GM04503 (cell line): ENCODE data around the gene REV3L.

Experiments used
- DNase-seq: peaks from one replicate; pipeline ENCODE4 v3.0.0-alpha.2; 2012; ENCODE audit warnings: low read depth

The REV3L gene

DNA sequence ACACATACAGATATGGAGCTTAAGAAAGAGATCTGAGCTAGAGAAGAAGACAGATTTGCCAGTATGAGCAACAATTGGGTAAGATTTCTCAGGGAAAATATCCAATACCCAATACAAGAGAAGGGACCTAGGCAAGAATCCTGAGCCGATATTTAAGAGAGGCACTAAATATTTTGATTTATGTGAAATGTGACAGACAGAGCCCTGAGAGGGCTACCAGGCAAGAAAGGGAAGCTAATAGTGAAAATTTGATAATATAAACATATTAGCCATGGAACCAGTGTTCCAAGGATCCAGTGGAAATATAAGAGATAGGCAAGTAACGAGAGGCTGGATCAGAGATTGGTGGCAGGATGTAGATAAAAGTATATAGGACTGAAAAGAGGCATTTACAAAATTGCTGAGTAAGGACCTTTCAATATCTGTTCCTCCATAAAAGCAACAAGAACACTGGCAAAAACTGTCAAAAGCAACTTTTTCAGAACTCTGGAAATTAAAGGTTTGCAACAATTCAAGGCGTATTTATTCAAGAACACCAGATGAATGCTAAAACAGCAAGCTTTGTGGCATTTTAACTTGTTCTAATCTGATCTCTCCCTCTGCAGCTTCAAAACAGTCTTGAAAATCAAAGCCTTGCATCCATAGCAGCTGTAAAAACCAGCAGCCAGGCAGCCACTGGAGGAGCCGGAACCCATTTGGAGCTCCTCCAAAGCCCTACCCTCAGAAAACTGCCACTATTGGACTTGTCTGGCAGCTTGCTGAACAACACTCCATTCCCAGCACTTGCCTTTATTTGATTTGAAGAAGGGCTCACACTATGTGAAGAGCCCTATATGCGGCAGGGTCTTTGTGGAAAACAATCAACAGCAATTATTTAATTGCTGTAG lies 58.8 kb downstream of the REV3L start:
- DNase-seq: no peak

DNA sequence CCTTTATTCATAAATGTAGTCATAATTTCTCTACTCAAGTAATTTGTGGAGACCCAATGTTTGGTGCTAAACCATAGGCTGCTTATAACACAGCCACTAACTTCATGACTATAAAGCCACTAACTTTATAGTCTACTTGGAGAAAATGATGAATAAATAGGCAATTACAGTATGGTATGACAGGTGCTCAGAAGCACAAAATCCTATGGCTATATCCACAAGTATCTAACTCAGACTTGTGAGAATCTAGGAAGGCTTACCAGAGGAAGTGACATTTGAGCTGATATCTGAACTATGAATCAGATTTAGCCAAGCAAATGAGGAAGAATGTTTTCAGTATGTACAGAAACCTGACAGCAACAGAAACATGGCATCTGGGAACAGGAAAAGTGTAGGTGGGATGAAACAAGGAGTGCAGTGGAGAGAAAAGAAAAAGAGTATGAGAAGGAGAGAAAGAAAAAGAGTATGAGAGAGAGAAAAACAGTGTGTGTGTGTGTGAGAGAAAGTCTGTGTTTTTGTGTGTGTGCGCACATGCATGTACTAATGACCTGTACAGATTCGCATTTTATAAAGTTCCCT lies 59.9 kb downstream of the REV3L start:
- no peak for DNase-seq

- no peak for DNase-seq
These were observed 63.9 kb downstream of the REV3L start for GRCh38 chr6:111418971-111419693.

DNA sequence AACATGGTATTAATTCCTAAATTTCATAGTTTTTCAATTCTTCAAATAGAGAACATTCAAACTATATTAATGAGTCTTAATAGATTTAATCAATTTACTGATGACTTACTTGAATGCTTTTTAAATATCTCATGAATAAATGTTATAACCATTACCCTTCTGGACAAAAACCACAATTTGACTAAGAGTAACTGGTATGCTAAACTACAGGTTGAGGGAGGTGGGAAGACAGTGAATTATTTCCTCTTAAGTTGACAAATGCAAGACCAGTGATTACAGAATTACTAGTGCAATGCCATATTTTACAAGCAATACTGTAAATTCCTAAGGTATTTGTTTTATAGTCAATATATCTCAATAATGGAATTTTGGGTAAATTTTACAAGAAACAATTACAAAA lies 65.1 kb downstream of the REV3L start:
- DNase-seq: no peak

GRCh38 chr6:111417181-111417585 lies 65.8 kb downstream of the REV3L start:
- peak; percentile 27 for DNase-seq

DNA sequence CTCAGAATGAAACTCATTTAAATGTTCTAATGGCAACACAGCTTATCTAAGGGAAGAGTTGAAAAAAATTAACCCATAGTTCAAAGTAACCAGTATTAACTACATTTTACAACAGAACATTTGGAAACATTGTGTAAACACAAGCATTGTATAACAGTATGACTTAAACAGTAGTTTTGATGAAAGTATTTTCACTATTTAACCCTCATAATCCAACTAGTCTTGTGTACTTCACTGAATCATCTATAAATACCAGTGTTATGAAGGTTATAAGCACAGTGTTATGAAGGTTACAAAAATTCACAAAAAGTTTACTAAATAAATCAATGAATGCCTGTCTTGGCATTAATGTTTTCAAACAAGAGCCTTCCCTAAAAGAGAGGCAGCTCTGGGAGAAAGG lies 66.5 kb downstream of the REV3L start:
- no peak for DNase-seq

DNA sequence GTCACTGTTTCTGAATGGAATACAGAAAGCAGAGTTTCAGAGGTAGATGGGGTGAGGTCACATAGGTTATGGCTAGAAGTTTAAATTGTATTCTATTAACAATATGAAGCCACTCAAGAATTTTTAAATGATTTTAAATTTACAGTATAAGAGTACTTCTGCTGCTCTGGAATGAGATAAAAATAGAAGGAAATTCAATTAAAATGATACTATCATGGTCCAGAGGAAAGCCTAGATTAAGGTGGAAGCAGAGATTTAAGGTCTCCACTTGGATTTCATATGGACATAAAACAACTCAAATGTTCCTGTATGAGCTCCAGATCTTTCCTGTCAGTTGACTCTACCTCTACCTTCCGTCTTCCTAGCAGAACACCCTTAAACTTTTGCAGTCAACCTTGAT lies 68.6 kb downstream of the REV3L start:
- DNase-seq: no peak

GRCh38 chr6:111411978-111412566 lies 70.9 kb downstream of the REV3L start:
- DNase-seq: no peak

DNA sequence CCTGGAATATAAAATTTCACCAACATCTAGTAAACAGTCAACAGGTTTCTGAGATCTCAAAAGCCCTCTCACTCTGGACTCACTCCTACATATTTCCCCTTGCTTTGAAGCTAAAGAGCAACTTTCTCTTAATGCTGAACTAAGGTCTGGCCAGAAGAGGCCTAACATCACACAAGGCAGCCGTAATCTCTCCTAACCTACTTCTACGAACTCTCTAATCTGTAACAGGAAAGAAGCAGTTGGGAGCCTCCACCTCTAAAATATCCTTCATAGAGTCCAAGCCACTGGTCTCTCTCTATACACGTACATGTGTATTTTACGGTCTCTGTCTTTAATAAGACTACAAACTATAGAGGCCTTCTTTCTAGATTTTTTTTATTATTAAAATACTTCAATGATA lies 72.0 kb downstream of the REV3L start:
- no peak for DNase-seq

GRCh38 chr6:111410371-111410770 lies 72.6 kb downstream of the REV3L start:
- DNase-seq: no peak

DNA sequence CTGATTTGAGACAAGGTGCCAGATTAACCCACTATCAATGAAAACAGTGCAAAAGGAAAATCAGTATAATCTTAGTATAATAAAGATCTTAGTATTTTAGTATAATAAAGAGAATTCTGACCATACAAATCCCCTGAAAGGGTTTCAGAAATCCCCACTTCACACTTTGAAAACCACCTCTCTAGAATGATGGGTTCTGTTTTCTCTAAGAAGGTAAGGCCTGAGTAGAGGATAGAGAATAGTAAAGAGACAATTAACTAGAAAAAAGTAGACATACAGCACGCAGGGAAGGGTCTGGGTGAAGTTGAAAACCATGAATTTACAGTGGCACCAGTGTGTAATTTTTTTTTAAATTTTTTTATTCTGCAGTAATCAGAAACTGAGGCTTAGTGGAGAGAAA lies 73.6 kb downstream of the REV3L start:
- DNase-seq: no peak

- DNase-seq: no peak
These were observed 75.3 kb downstream of the REV3L start for GRCh38 chr6:111407686-111408085.

- no peak for DNase-seq
These were observed 76.8 kb downstream of the REV3L start for GRCh38 chr6:111406200-111406721.

DNA sequence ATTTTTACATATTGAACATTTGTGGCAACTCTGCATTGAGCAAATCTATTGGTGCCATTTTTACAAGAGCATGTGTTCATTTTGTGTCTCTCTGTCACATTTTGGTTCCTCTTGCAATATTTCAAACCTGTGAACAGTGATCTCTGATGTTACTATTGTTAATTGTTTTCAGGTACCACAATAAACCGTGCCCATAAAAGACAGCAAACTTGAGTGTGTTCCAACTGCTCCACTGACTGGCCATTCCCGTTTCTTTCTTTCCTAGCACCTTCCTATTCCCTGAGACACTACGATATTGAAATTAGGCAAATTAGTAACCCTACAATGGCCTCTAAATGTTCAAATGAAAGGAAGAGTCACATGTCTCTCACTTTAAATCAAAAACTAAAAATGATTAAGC lies 79.6 kb downstream of the REV3L start:
- no peak for DNase-seq

DNA sequence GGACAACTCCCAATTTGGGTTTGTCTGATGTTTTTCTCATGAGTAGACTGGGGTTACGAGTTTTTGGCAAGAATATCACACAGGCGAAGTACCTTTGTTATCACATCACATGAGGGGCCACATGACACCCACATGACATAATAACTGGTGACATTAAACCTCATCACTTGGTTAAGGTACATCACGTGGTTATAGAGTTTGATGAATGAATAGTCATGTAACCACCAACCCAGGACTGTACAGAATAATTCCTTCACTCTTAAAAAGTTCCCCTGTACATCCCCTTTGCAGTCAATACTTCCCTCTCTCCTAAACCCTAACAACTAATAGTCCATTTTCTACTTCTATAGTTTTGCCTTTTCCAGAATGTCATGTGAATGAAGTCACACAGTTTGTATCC lies 83.4 kb downstream of the REV3L start:
- DNase-seq: no peak

- DNase-seq: no peak
These were observed 94.3 kb downstream of the REV3L start for GRCh38 chr6:111388681-111389080.

DNA sequence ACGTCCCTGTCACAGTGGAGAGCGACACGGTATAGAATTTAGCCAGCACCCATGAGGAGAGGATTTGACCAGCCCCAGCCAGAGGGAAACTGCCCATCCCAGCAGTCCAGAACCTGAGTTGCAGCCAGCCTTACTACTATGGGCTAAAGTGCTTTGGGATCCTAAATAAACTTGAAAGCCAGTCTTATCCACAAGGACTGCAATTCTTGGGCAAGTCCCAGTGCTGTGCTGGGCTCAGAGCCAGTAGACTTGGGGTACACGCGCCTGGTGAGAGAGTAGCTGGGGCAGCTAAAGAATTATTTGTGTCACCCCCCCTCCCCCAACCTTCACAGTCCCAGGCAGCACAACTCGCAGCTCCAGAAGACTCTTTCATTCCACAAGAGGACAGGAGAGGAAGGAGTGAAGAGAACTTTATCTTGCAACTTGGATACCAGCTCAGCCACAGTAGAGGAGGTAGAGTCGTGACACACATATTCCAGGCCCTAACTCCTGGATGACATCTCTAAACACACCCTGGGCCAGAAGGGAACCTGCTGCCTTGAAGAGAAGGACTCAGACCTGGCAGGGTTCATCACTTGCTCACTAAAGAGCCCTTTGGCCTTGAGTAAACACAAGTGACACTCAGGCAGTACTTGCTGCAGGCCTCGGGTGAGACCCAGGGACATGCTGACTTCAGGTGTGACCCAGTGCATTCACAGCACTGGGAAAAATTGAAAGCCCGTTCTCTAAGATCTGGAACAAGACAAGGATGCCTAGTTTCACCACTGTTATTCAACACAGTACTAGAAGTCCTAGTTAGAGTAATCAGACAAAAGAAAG lies 100.3 kb downstream of the REV3L start:
- DNase-seq: no peak

DNA sequence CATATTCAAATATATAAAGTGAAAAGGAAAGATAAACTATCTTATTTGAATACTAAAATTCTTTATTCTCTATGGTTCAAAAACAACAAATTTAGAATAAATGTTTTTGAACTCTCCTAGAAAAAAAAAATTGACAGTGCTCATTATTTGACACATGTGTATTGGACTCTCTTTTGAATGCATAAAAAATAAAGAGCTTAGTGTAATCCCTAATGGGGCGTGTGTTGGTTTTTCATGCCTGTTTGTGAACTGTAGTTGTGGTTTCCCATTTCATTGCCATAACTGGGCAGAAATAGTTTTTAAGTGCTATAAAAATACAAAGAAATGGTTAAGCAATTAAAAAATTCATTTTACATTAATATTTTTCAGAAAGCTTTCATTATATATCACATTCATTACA lies 101.3 kb downstream of the REV3L start:
- no peak for DNase-seq

GRCh38 chr6:111381123-111381522 lies 101.9 kb downstream of the REV3L start:
- DNase-seq: no peak

GRCh38 chr6:111379831-111380230 lies 103.2 kb downstream of the REV3L start:
- no peak for DNase-seq

DNA sequence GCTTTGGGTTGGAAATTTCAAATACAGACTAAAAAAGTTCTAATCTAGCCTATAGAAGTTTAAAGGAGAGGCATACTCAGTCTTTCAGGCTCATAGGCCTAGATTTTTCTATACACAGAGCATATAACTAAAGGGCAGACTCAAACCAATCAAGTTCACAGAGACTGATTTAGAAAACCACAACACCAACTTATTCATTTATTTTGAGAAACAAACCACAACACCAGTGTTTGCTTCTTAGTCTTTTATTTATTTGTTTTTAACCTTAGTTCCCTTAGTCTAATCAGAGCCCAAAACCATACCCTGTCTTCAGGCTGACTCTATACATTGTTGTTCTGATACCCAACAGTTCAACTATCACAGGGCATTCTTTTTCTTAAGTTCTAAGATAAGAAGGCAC lies 103.7 kb downstream of the REV3L start:
- no peak for DNase-seq
